ENCODE data around the gene AKAP4. TPM values are rescaled to one million over a fixed set of nuclear protein-coding genes. Genes with fewer than 3 reads are reported as not detected.
A peak's percentile ranks its signal among the peaks of the same experiment; 100 is the strongest.

Gene AKAP4, protein sequence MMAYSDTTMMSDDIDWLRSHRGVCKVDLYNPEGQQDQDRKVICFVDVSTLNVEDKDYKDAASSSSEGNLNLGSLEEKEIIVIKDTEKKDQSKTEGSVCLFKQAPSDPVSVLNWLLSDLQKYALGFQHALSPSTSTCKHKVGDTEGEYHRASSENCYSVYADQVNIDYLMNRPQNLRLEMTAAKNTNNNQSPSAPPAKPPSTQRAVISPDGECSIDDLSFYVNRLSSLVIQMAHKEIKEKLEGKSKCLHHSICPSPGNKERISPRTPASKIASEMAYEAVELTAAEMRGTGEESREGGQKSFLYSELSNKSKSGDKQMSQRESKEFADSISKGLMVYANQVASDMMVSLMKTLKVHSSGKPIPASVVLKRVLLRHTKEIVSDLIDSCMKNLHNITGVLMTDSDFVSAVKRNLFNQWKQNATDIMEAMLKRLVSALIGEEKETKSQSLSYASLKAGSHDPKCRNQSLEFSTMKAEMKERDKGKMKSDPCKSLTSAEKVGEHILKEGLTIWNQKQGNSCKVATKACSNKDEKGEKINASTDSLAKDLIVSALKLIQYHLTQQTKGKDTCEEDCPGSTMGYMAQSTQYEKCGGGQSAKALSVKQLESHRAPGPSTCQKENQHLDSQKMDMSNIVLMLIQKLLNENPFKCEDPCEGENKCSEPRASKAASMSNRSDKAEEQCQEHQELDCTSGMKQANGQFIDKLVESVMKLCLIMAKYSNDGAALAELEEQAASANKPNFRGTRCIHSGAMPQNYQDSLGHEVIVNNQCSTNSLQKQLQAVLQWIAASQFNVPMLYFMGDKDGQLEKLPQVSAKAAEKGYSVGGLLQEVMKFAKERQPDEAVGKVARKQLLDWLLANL
- not detected for total RNA-seq
- not detected for polyA plus RNA-seq

DNA sequence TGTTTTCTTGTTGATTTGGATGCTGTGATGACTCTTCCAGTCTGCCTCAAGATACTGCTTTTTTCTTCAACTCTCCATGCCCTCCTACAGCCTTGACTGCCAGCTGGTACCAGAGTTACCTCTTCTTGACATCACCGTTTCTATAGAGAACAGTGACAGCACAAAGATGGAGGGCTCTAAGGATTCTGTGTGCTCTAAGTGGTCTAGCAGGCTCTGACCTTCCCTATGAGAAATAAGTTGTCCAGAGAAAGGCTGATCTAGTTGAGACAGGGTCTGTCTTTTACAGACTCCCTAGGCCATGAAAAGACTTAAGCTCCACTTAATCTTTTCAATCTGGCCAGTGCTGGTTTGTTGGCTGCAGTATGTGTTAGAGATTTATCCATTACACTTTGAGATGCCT, at the start of gene AKAP4:
Gene AKAP4, minus strand, starts transcription at position 101 of the 400 bp plus-strand sequence. CDS start 118 bp downstream, outside the sequence.
- H3K4me1 ChIP-seq: peaks cover 0 to 5% (median 2%) of the 10 kb centered on the region in 4 donors
- H3K27me3 ChIP-seq: no peaks in the 10 kb centered on the region
- no peaks in the 10 kb centered on the region for H3K9me3 ChIP-seq
- TF ChIP-seq EP300 (IDR thresholded peaks at IDR 0.05) (no peak), CTCF (IDR thresholded peaks at IDR 0.05) (no peak), POLR2AphosphoS5 (IDR thresholded peaks at IDR 0.05) (no peak), POLR2A (IDR thresholded peaks at IDR 0.05) (no peak)
- no peak within 1 kb of the TSS for H3K4me3 ChIP-seq
- no peak within 1 kb of the TSS for H3K27ac ChIP-seq
- H3K36me3 ChIP-seq: no peaks in the 10 kb centered on the region
- 95 to 97% methylated on average over 1 of the region's 1 CpG for WGBS, 2 donors
- intact Hi-C loops (cut with DNase I): loop anchor here (5.0 kb wide), 2 partner anchors 99 to 284 kb away; no protein-coding TSS in a partner anchor
- no peak for DNase-seq

DNA sequence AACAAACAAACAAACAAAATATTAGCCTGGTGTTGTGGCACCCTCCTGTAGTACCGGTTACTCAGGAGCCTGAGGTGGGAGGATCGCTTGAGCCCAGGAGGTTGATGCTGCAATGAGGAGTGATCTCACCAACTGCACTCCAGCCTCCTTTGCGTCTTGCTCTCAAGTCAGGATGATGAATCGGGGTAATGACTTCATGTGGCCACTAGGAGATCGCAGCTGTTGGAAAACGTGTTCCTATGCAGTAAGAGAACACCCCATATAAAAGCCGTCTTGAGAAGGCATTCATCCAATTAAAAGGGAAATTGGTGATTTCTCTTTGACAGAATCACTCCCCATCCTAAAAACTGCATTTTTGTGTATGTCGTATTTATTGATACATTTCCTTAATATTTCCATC, 10.7 kb upstream of the AKAP4 start:
- Histone ChIP-seq H3K36me3 (no peaks in the 10 kb centered on the region), H3K4me3 (no peak overlapping the region), H3K4me1 (no peaks in the 10 kb centered on the region), H3K27me3 (no peaks in the 10 kb centered on the region), H3K9me3 (no peaks in the 10 kb centered on the region), H3K27ac (no peak overlapping the region)
- DNase-seq: no peak
- intact Hi-C loops (cut with DNase I): no loop called here
- WGBS, 2 donors: 62 to 70% methylated on average over 8 of the region's 8 CpGs
- TF ChIP-seq CTCF (IDR thresholded peaks at IDR 0.05) (no peak), POLR2A (IDR thresholded peaks at IDR 0.05) (no peak), POLR2AphosphoS5 (IDR thresholded peaks at IDR 0.05) (no peak), EP300 (IDR thresholded peaks at IDR 0.05) (no peak)

DNA sequence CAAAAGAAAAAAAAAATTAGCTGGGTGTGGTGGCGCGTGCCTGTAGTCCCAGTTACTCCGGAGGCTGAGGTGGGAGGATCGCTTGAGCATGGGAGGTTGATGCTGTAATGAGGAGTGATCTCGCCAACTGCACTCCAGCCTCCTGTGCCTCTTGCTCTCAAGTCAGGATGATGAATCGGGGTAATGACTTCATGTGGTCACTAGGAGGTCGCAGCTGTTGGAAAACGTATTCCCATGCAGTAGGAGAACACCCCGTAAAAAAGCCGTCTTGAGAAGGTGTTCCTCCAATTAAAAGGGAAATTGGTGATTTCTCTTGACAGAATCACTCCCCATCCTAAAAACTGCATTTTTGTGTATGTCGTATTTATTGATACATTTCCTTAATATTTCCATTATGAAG, 5.9 kb upstream of the AKAP4 start:
- no peak for DNase-seq
- Histone ChIP-seq H3K27me3 (no peaks in the 10 kb centered on the region), H3K4me1 (peaks cover 0 to 5% (median 2%) of the 10 kb centered on the region in 4 donors), H3K4me3 (no peak overlapping the region), H3K36me3 (no peaks in the 10 kb centered on the region), H3K9me3 (no peaks in the 10 kb centered on the region), H3K27ac (no peak overlapping the region)
- intact Hi-C loops (cut with DNase I): no loop called here
- 69 to 81% methylated on average over 11 of the region's 11 CpGs for WGBS, 2 donors
- TF ChIP-seq EP300 (IDR thresholded peaks at IDR 0.05) (no peak), POLR2AphosphoS5 (IDR thresholded peaks at IDR 0.05) (no peak), POLR2A (IDR thresholded peaks at IDR 0.05) (no peak), CTCF (IDR thresholded peaks at IDR 0.05) (no peak)

DNA sequence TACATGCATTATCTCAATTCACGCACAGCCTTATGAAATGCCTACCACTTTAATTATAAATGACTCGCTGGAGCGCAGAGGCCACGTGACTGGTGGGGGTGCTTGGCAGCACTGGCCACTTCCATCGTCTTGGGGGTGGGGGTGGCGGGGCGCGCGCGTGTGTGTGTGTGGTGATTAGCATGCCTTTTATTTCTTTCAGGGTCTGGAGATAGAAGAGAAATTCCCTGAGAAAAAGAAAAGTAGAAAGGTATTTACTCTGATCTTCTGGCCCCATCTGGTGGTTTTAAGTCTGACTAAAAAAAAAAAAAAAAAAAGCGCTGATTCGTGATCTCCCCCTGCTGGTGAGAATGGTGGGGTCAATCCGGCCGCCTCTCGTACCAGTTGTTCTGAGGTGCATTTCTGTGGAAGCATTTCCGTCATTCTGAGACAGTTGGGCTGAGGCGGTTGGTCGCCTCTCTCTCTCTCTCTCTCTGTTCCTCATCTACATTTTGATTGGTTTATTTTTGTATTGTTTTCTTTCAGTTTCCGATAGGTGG, 3.6 kb upstream of the AKAP4 start, which contains the start of gene CCNB3:
Gene CCNB3, plus strand, starts transcription at position 402 of the 536 bp plus-strand sequence. CDS start 80,399 bp downstream, outside the sequence.
- no peaks in the 10 kb centered on the region for H3K36me3 ChIP-seq
- 1% methylated on average over 18 to 19 of the region's 19 CpGs for WGBS, 2 donors

More for the DNA sequence above, 3.6 kb upstream of the AKAP4 start, which contains the start of gene CCNB3:
- peaks cover 0 to 5% (median 2%) of the 10 kb centered on the region in 4 donors for H3K4me1 ChIP-seq
- H3K4me3 ChIP-seq: peak within 1 kb of the TSS in 3 of 4 donors; percentile 31 to 35 (median 32)
- intact Hi-C loops (cut with DNase I): loop anchor here (5.0 kb wide), 2 partner anchors 102 to 287 kb away; no protein-coding TSS in a partner anchor
- peak within 1 kb of the TSS in 2 of 4 donors; percentile 26 to 44 for H3K27ac ChIP-seq
- DNase-seq: peak; percentile 81
- H3K9me3 ChIP-seq: no peaks in the 10 kb centered on the region
- no peaks in the 10 kb centered on the region for H3K27me3 ChIP-seq
- TF ChIP-seq EP300 (IDR thresholded peaks at IDR 0.05): no peak
- no peak for TF ChIP-seq POLR2A (IDR thresholded peaks at IDR 0.05)
- TF ChIP-seq CTCF (IDR thresholded peaks at IDR 0.05): peak in 3 of 4 experiments; percentile 52 to 58 (median 56)
